ENCODE data around the gene MAPRE3. TPM values are rescaled to one million over a fixed set of nuclear protein-coding genes. Genes with fewer than 3 reads are reported as not detected.

The MAPRE3 gene
- total and polyA plus RNA-seq, 9 of the 15 experiments (the other 6 are each of a cell fraction or from before 2014, with no cell fraction given), result 0.70 to 43.2 (median 12.6) TPM

DNA sequence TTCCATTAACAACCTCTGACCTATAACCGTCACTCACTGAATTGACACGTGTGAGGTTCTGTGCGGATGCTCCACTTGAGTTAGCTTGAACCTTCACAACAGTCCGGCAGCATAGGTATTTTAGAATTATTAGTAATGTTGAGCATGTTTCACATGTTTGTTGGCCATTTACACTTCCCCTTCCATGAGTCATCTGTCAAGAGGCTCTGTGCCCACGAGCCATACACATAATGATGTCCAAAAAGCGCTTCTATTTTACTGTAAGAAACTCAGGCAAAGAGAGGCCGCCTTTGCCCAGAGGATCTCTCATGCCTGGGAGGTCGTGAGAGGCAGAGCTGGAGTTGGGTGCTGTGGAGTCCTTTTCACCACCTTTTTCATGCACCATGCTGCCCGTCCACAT is 33.4 kb downstream of the MAPRE3 start (continued):
- TF ChIP-seq IRF9 (tag; IDR thresholded peaks at IDR 0.05), result no peak
- TF ChIP-seq DIDO1 (tag; IDR thresholded peaks at IDR 0.05; ENCODE audit: low read depth), result no peak
- TF ChIP-seq, protein P1, sequence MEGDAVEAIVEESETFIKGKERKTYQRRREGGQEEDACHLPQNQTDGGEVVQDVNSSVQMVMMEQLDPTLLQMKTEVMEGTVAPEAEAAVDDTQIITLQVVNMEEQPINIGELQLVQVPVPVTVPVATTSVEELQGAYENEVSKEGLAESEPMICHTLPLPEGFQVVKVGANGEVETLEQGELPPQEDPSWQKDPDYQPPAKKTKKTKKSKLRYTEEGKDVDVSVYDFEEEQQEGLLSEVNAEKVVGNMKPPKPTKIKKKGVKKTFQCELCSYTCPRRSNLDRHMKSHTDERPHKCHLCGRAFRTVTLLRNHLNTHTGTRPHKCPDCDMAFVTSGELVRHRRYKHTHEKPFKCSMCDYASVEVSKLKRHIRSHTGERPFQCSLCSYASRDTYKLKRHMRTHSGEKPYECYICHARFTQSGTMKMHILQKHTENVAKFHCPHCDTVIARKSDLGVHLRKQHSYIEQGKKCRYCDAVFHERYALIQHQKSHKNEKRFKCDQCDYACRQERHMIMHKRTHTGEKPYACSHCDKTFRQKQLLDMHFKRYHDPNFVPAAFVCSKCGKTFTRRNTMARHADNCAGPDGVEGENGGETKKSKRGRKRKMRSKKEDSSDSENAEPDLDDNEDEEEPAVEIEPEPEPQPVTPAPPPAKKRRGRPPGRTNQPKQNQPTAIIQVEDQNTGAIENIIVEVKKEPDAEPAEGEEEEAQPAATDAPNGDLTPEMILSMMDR (IDR thresholded peaks at IDR 0.05 in 2 of 3, conservative IDR thresholded peaks at IDR 0.05 in 1 of 3; ENCODE audit: insufficient read depth in 2 of 3, low read depth in 1 of 3, low read length in 3 of 3), result no peak
- TF ChIP-seq BRF1 (IDR thresholded peaks at IDR 0.05; ENCODE audit: borderline replicate concordance, extremely low read depth, insufficient read length), result no peak
- no peak for TF ChIP-seq RBM34 (IDR thresholded peaks at IDR 0.05; ENCODE audit: borderline replicate concordance, insufficient read depth, low read length)
- no peak for TF ChIP-seq BCOR (IDR thresholded peaks at IDR 0.05)
- TF ChIP-seq ZNF583 (CRISPR knock-in tag; IDR thresholded peaks at IDR 0.05), result peak; percentile 36; the same call in 1 of the 2 replicates
- no peak for TF ChIP-seq HEY1 (CRISPR knock-in tag; IDR thresholded peaks at IDR 0.05; ENCODE audit: borderline replicate concordance)
- TF ChIP-seq MCM3 (IDR thresholded peaks at IDR 0.05), result no peak
- TF ChIP-seq, protein P2, sequence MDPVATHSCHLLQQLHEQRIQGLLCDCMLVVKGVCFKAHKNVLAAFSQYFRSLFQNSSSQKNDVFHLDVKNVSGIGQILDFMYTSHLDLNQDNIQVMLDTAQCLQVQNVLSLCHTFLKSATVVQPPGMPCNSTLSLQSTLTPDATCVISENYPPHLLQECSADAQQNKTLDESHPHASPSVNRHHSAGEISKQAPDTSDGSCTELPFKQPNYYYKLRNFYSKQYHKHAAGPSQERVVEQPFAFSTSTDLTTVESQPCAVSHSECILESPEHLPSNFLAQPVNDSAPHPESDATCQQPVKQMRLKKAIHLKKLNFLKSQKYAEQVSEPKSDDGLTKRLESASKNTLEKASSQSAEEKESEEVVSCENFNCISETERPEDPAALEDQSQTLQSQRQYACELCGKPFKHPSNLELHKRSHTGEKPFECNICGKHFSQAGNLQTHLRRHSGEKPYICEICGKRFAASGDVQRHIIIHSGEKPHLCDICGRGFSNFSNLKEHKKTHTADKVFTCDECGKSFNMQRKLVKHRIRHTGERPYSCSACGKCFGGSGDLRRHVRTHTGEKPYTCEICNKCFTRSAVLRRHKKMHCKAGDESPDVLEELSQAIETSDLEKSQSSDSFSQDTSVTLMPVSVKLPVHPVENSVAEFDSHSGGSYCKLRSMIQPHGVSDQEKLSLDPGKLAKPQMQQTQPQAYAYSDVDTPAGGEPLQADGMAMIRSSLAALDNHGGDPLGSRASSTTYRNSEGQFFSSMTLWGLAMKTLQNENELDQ (CRISPR knock-in tag; IDR thresholded peaks at IDR 0.05; ENCODE audit: borderline replicate concordance), result no peak
- TF ChIP-seq POLR3G (IDR thresholded peaks at IDR 0.05; ENCODE audit: extremely low read depth, insufficient read length, insufficient replicate concordance), result no peak
- TF ChIP-seq ARNT (IDR thresholded peaks at IDR 0.05), result no peak
- TF ChIP-seq RBM25 (IDR thresholded peaks at IDR 0.05; ENCODE audit: low read depth, low read length, severe bottlenecking), result no peak
- no peak for TF ChIP-seq MCM5 (IDR thresholded peaks at IDR 0.05; ENCODE audit: low read depth)
- TF ChIP-seq XRCC3 (IDR thresholded peaks at IDR 0.05), result no peak
- no peak for TF ChIP-seq HDAC3 (IDR thresholded peaks at IDR 0.05; ENCODE audit: borderline replicate concordance, partially characterized antibody)
- TF ChIP-seq ZNF121 (CRISPR knock-in tag; conservative IDR thresholded peaks at IDR 0.05), result no peak
- TF ChIP-seq, protein P3, sequence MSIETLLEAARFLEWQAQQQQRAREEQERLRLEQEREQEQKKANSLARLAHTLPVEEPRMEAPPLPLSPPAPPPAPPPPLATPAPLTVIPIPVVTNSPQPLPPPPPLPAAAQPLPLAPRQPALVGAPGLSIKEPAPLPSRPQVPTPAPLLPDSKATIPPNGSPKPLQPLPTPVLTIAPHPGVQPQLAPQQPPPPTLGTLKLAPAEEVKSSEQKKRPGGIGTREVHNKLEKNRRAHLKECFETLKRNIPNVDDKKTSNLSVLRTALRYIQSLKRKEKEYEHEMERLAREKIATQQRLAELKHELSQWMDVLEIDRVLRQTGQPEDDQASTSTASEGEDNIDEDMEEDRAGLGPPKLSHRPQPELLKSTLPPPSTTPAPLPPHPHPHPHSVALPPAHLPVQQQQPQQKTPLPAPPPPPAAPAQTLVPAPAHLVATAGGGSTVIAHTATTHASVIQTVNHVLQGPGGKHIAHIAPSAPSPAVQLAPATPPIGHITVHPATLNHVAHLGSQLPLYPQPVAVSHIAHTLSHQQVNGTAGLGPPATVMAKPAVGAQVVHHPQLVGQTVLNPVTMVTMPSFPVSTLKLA (conservative IDR thresholded peaks at IDR 0.05), result peak in 1 of 2 experiments; percentile 30; a peak in 1 of 4 replicates
- no peak for TF ChIP-seq TFAM (CRISPR knock-in tag; conservative IDR thresholded peaks at IDR 0.05)
- TF ChIP-seq CREB1 (IDR thresholded peaks at IDR 0.05), result no peak
- no peak for TF ChIP-seq CREB1 (CRISPR knock-in tag; IDR thresholded peaks at IDR 0.05)
- TF ChIP-seq WHSC1 (IDR thresholded peaks at IDR 0.05; ENCODE audit: low read length), result no peak
- no peak for TF ChIP-seq THRA (IDR thresholded peaks at IDR 0.05)

Measured in K562 (cell line).